ENCODE results near the gene MAML3.

GRCh38 chr4:139764182-139764581 is 389.8 kb downstream of the MAML3 start:
- TF ChIP-seq POLR2A (IDR thresholded peaks at IDR 0.05) (no peak), CTCF (IDR thresholded peaks at IDR 0.05 in 8 of 11, conservative IDR thresholded peaks at IDR 0.05 in 3 of 11) (no peak), POLR2AphosphoS5 (IDR thresholded peaks at IDR 0.05) (no peak)

Data from spleen (tissue), 7 donors.